Epithelial cell of esophagus (primary cell): ENCODE results near the gene CARMIL1.

Experiments
- DNase-seq: peaks from one replicate; pipeline ENCODE4 v3.0.0; 2010; ENCODE audit warnings: low read depth
- H3K4me3 ChIP-seq: 2 replicates; pipeline ENCODE4 v1.5.1; 2011; ENCODE audit warnings: mild to moderate bottlenecking, low read length, control low read depth
- CTCF ChIP-seq: IDR thresholded peaks from 2 replicates; pipeline ENCODE4 v1.5.1; 2011; ENCODE audit warnings: low read depth, mild to moderate bottlenecking, low read length, control low read depth, inconsistent platforms; ENCODE audit not compliant: insufficient read depth; ENCODE audit errors: missing control alignments

CARMIL1 gene

GRCh38 chr6:25239498-25239897 is 39.7 kb upstream of the CARMIL1 start:
- H3K4me3 ChIP-seq = no peak overlapping the region
- TF ChIP-seq CTCF = no peak
- DNase-seq = no peak

- no peak for DNase-seq
- no peak overlapping the region for H3K4me3 ChIP-seq
- TF ChIP-seq CTCF = no peak
These were observed 36.6 kb upstream of the CARMIL1 start for GRCh38 chr6:25242567-25242966.

GRCh38 chr6:25244865-25245264 is 34.3 kb upstream of the CARMIL1 start:
- DNase-seq = no peak
- no peak overlapping the region for H3K4me3 ChIP-seq
- TF ChIP-seq CTCF = no peak

GRCh38 chr6:25248123-25248522 is 31.1 kb upstream of the CARMIL1 start:
- H3K4me3 ChIP-seq = no peak overlapping the region
- TF ChIP-seq CTCF = no peak
- peak; percentile 37 for DNase-seq

GRCh38 chr6:25249133-25249532 is 30.0 kb upstream of the CARMIL1 start:
- DNase-seq = no peak
- no peak for TF ChIP-seq CTCF

GRCh38 chr6:25250878-25251277 is 28.3 kb upstream of the CARMIL1 start:
- no peak for TF ChIP-seq CTCF
- DNase-seq = peak; percentile 93
- H3K4me3 ChIP-seq = no peak overlapping the region

More at GRCh38 chr6:25249133-25249532, 30.0 kb upstream of the CARMIL1 start:
- H3K4me3 ChIP-seq = no peak overlapping the region

GRCh38 chr6:25251426-25251825 is 27.7 kb upstream of the CARMIL1 start:
- no peak for DNase-seq
- no peak for TF ChIP-seq CTCF

More at GRCh38 chr6:25251426-25251825, 27.7 kb upstream of the CARMIL1 start:
- H3K4me3 ChIP-seq = no peak overlapping the region
